ENCODE data around the gene LRRFIP1. TPM values are rescaled to one million over a fixed set of nuclear protein-coding genes. Genes with fewer than 3 reads are reported as not detected.

LRRFIP1 gene
- total and polyA plus RNA-seq, 2 of the 13 experiments (the other 11 are each of a cell fraction or from before 2014, with no cell fraction given): 15.9 to 40.5 TPM

DNA sequence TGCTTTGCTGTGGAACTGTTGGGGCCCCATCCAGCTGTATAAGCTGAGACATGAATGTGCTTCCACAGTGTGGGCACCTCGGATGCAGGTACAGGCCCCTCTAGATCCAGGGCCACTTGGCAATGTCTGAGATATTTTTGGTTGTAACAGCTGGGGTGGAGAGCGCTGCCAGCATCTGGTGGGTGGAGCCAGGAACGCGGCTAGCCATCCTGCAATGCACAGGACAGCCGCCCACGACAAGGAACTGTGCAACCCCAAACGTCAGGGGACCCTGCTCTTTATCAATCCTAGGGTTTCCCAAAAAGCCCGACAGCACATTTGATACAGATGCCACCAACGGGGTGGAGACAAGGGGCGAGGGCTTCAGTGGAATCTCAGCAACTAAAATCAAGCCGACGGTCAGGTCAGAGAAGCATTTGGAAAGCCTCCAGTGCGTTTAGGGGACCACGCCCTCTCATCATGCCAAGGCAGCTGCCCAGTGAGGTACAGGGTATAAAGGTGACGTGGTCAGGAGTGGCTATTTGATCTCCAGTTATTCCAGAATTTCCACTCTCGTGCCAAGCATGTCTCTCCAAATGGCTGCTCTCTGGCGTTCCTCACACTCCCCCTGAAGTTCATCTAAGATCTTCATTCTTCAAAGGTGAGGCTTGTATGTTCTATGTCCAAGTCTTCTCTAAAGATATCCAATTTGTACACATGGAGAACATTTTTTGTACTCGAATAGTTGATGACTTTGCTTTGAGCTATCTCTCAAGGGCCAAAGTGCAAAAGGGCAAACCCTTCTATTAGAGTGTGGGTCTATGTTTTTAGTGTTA is 55.7 kb downstream of the LRRFIP1 start (continued):
- TF ChIP-seq, protein P1, sequence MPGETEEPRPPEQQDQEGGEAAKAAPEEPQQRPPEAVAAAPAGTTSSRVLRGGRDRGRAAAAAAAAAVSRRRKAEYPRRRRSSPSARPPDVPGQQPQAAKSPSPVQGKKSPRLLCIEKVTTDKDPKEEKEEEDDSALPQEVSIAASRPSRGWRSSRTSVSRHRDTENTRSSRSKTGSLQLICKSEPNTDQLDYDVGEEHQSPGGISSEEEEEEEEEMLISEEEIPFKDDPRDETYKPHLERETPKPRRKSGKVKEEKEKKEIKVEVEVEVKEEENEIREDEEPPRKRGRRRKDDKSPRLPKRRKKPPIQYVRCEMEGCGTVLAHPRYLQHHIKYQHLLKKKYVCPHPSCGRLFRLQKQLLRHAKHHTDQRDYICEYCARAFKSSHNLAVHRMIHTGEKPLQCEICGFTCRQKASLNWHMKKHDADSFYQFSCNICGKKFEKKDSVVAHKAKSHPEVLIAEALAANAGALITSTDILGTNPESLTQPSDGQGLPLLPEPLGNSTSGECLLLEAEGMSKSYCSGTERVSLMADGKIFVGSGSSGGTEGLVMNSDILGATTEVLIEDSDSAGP (CRISPR knock-in tag; IDR thresholded peaks at IDR 0.05; ENCODE audit: borderline replicate concordance): peak; percentile 27; the same call in 1 of the 2 replicates
- TF ChIP-seq RARA (CRISPR knock-in tag; IDR thresholded peaks at IDR 0.05) (peak; percentile 76), NR2F1 (CRISPR knock-in tag; IDR thresholded peaks at IDR 0.05) (peak in 1 of 2 experiments; percentile 19; a peak in 1 of 4 replicates), FOXC1 (CRISPR knock-in tag; IDR thresholded peaks at IDR 0.05; ENCODE audit: borderline replicate concordance) (0 out of 2 replicates have a peak, but pooled peaks have one; percentile 36), HNF4A (CRISPR knock-in tag; IDR thresholded peaks at IDR 0.05) (peak; percentile 74), SPEN (CRISPR knock-in tag; IDR thresholded peaks at IDR 0.05; ENCODE audit: low read depth) (no peak), ZNF724P (CRISPR knock-in tag; IDR thresholded peaks at IDR 0.05; ENCODE audit: borderline replicate concordance) (no peak), SKI (IDR thresholded peaks at IDR 0.05; ENCODE audit: partially characterized antibody) (no peak), EP300 (IDR thresholded peaks at IDR 0.05; ENCODE audit: low read depth in 2 of 2, low read length in 2 of 2) (peak in 1 of 2 experiments; percentile 18; a peak in 1 of 4 replicates), EP300 (CRISPR knock-in tag; IDR thresholded peaks at IDR 0.05; ENCODE audit: borderline replicate concordance) (no peak), ATF1 (CRISPR knock-in tag; IDR thresholded peaks at IDR 0.05) (no peak), ZNF235 (CRISPR knock-in tag; IDR thresholded peaks at IDR 0.05; ENCODE audit: borderline replicate concordance) (no peak), NCOR1 (IDR thresholded peaks at IDR 0.05; ENCODE audit: borderline replicate concordance, low read length) (peak; percentile 48; the same call in 1 of the 2 replicates)
- TF ChIP-seq, protein P2, sequence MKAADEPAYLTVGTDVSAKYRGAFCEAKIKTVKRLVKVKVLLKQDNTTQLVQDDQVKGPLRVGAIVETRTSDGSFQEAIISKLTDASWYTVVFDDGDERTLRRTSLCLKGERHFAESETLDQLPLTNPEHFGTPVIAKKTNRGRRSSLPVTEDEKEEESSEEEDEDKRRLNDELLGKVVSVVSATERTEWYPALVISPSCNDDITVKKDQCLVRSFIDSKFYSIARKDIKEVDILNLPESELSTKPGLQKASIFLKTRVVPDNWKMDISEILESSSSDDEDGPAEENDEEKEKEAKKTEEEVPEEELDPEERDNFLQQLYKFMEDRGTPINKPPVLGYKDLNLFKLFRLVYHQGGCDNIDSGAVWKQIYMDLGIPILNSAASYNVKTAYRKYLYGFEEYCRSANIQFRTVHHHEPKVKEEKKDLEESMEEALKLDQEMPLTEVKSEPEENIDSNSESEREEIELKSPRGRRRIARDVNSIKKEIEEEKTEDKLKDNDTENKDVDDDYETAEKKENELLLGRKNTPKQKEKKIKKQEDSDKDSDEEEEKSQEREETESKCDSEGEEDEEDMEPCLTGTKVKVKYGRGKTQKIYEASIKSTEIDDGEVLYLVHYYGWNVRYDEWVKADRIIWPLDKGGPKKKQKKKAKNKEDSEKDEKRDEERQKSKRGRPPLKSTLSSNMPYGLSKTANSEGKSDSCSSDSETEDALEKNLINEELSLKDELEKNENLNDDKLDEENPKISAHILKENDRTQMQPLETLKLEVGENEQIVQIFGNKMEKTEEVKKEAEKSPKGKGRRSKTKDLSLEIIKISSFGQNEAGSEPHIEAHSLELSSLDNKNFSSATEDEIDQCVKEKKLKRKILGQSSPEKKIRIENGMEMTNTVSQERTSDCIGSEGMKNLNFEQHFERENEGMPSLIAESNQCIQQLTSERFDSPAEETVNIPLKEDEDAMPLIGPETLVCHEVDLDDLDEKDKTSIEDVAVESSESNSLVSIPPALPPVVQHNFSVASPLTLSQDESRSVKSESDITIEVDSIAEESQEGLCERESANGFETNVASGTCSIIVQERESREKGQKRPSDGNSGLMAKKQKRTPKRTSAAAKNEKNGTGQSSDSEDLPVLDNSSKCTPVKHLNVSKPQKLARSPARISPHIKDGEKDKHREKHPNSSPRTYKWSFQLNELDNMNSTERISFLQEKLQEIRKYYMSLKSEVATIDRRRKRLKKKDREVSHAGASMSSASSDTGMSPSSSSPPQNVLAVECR (CRISPR knock-in tag; IDR thresholded peaks at IDR 0.05; ENCODE audit: borderline replicate concordance): peak; percentile 25; the same call in 1 of the 2 replicates
- TF ChIP-seq, protein P3, sequence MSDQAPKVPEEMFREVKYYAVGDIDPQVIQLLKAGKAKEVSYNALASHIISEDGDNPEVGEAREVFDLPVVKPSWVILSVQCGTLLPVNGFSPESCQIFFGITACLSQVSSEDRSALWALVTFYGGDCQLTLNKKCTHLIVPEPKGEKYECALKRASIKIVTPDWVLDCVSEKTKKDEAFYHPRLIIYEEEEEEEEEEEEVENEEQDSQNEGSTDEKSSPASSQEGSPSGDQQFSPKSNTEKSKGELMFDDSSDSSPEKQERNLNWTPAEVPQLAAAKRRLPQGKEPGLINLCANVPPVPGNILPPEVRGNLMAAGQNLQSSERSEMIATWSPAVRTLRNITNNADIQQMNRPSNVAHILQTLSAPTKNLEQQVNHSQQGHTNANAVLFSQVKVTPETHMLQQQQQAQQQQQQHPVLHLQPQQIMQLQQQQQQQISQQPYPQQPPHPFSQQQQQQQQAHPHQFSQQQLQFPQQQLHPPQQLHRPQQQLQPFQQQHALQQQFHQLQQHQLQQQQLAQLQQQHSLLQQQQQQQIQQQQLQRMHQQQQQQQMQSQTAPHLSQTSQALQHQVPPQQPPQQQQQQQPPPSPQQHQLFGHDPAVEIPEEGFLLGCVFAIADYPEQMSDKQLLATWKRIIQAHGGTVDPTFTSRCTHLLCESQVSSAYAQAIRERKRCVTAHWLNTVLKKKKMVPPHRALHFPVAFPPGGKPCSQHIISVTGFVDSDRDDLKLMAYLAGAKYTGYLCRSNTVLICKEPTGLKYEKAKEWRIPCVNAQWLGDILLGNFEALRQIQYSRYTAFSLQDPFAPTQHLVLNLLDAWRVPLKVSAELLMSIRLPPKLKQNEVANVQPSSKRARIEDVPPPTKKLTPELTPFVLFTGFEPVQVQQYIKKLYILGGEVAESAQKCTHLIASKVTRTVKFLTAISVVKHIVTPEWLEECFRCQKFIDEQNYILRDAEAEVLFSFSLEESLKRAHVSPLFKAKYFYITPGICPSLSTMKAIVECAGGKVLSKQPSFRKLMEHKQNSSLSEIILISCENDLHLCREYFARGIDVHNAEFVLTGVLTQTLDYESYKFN (CRISPR knock-in tag; conservative IDR thresholded peaks at IDR 0.05): peak; percentile 71

Data from HepG2 (cell line).